ENCODE measurements around the gene WWOX. TPM values are rescaled to one million over a fixed set of nuclear protein-coding genes. Genes with fewer than 3 reads are reported as not detected.

Gene WWOX
- total RNA-seq, 1 experiment from 2014 or later, result 15.6 TPM

GRCh38 chr16:78249832-78250231 lies 150.4 kb downstream of the WWOX start:
- Histone ChIP-seq H3K56ac (ENCODE audit: insufficient read length, low read depth, low read length) (no peak overlapping the region), H3K4me2 (ENCODE audit: insufficient read depth, insufficient read length, low read length) (no peak overlapping the region), H3K27ac (ENCODE audit: insufficient read length, low read depth, low read length) (no peak overlapping the region), H3K9me3 (ENCODE audit: control insufficient read depth, low read depth, low read length) (no peaks in the 10 kb centered on the region), H3K18ac (ENCODE audit: insufficient read length, low read depth, low read length) (no peak overlapping the region), H2AK5ac (ENCODE audit: insufficient read length, low read length) (no peak overlapping the region), H3K4me1 (ENCODE audit: insufficient read depth, low read length) (no peaks in the 10 kb centered on the region), H2BK20ac (ENCODE audit: low read depth, low read length, poor library complexity, severe bottlenecking) (no peak overlapping the region), H2BK12ac (ENCODE audit: insufficient read length, low read depth, low read length) (no peak overlapping the region), H4K8ac (replicated peaks; ENCODE audit: insufficient read length, low read depth, low read length) (no peak overlapping the region), H3K4ac (ENCODE audit: low read depth, low read length) (no peak overlapping the region), H3K9ac (ENCODE audit: extremely low read depth, insufficient read length, low read length) (no peak overlapping the region), H3K79me2 (ENCODE audit: insufficient read depth, low read length) (no peaks in the 10 kb centered on the region), H3K23ac (ENCODE audit: insufficient read length, low read depth, low read length) (no peak overlapping the region), H3K27me3 (ENCODE audit: insufficient read depth, low read length) (no peaks in the 10 kb centered on the region), H2BK120ac (ENCODE audit: low read depth, low read length, poor library complexity, severe bottlenecking) (no peak overlapping the region), H3K23me2 (ENCODE audit: insufficient read length, low read depth, low read length, poor library complexity, severe bottlenecking) (no peaks in the 10 kb centered on the region), H3K79me1 (ENCODE audit: insufficient read depth, low read depth, low read length, poor library complexity, severe bottlenecking) (no peaks in the 10 kb centered on the region), H4K91ac (ENCODE audit: insufficient read length, low read depth, low read length) (no peak overlapping the region), H2BK5ac (ENCODE audit: insufficient read length, low read length) (no peak overlapping the region), H4K5ac (ENCODE audit: insufficient read length, low read depth, low read length) (no peak overlapping the region), H3T11ph (ENCODE audit: low read length) (no peak overlapping the region), H3K14ac (ENCODE audit: insufficient read depth, low read length) (no peak overlapping the region), H2AFZ (ENCODE audit: low read length) (no peak overlapping the region), H2BK15ac (ENCODE audit: low read depth, low read length) (no peak overlapping the region), H4K20me1 (ENCODE audit: control insufficient read depth, insufficient read depth, insufficient read length) (no peaks in the 10 kb centered on the region)
- no peak for DNase-seq
- H3K27ac Mint-ChIP-seq, result no peak overlapping the region
- no peaks in the 10 kb centered on the region; a peak in 1 of 7 replicates for H3K36me3 Mint-ChIP-seq (ENCODE audit: insufficient read depth in 1 of 3, low read depth in 3 of 3)
- H3K4me3 Mint-ChIP-seq, result no peak overlapping the region
- no peaks in the 10 kb centered on the region for H3K27me3 Mint-ChIP-seq (ENCODE audit: low read depth)
- no peaks in the 10 kb centered on the region for H3K9me3 Mint-ChIP-seq
- no CpG with 5 or more reads among the region's 3 CpGs for WGBS (ENCODE audit: extremely low coverage, insufficient read length, low lambda C conversion rate)
- H3K4me1 Mint-ChIP-seq, result peaks cover 7% of the 10 kb centered on the region in 2 experiments
- TF ChIP-seq, protein P1, sequence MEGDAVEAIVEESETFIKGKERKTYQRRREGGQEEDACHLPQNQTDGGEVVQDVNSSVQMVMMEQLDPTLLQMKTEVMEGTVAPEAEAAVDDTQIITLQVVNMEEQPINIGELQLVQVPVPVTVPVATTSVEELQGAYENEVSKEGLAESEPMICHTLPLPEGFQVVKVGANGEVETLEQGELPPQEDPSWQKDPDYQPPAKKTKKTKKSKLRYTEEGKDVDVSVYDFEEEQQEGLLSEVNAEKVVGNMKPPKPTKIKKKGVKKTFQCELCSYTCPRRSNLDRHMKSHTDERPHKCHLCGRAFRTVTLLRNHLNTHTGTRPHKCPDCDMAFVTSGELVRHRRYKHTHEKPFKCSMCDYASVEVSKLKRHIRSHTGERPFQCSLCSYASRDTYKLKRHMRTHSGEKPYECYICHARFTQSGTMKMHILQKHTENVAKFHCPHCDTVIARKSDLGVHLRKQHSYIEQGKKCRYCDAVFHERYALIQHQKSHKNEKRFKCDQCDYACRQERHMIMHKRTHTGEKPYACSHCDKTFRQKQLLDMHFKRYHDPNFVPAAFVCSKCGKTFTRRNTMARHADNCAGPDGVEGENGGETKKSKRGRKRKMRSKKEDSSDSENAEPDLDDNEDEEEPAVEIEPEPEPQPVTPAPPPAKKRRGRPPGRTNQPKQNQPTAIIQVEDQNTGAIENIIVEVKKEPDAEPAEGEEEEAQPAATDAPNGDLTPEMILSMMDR (conservative IDR thresholded peaks at IDR 0.05), result no peak
